GM18909 (cell line): ENCODE data around the gene COQ8A.
"Not testable (repeated sequence)": the region's sequence is repeated elsewhere in the genome, so short reads cannot be mapped to it uniquely, and the experiment has no call there.

Experiments used
- ATAC-seq: cut with Tn5 transposase; IDR thresholded peaks from one replicate; pipeline ENCODE4 v1.9.1; 2021; ENCODE audit warnings: mild to moderate bottlenecking; ENCODE audit not compliant: unreplicated experiment, poor library complexity

The COQ8A gene

DNA sequence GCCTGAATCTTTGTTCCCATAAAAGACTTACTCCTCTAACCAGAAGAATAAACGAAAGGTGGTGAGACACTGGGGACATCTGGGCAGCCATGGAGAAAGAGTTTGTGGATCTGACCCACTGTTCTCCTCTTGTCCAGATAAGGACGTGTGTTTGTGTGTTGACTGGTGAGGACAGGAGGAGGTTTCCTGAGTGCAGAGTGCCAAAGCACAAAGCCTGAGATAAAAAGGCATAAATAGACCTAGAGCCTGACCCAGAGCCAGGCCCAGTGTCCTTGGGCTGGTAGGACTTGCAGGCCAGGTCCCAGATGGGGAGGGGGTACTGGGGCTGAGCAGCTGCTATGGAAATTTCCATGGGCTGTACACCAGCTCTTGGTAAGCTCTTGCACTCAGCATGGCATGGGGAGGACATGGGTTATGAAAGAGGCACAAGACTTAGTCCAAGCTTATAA is 19.6 kb upstream of the COQ8A start:
- ATAC-seq, result no peak

DNA sequence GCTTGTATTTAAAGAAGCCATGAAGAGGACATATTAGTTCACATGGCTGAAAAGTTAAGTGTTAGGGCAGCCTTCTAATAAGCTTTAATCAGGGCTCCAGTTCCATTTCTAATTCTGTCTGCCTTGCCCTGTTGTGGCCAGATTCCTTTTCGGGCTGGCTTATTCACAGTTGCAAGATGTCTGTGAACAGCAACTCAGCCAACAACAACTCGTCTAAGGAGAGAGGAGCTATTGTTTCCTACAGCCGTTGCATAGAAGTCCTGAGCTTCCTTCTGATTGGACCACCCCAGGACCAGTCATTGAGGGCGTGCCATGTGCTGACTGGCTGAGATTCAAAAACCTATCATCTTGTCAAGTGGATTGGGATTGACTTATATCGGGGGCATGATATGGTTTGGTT is 18.6 kb upstream of the COQ8A start:
- no peak for ATAC-seq

DNA sequence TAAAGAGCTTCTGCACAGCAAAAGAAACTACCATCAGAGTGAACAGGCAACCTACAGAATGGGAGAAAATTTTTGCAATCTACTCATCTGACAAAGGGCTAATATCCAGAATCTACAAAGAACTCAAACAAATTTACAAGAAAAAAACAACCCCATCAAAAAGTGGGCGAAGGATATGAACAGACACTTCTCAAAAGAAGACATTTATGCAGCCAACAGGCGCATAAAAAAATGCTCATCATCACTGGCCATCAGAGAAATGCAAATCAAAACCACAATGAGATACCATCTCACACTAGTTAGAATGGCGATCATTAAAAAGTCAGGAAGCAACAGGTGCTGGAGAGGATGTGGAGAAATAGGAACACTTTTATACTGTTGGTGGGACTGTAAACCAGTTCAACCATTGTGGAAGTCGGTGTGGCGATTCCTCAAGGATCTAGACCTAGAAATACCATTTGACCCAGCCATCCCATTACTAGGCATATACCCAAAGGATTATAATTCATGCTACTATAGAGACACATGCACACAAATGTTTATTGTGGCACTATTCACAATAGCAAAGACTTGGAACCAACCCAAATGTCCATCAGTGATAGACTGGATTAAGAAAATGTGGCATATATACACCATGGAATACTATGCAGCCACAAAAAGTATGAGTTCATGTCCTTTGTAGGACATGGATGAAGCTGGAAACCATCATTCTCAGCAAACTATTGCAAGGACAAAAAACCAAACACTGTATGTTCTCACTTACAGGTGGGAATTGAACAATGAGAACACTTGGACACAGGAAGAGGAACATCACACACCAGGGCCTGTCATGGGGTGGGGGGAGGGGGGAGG is 10.6 kb upstream of the COQ8A start:
- ATAC-seq, result not testable (repeated sequence)

DNA sequence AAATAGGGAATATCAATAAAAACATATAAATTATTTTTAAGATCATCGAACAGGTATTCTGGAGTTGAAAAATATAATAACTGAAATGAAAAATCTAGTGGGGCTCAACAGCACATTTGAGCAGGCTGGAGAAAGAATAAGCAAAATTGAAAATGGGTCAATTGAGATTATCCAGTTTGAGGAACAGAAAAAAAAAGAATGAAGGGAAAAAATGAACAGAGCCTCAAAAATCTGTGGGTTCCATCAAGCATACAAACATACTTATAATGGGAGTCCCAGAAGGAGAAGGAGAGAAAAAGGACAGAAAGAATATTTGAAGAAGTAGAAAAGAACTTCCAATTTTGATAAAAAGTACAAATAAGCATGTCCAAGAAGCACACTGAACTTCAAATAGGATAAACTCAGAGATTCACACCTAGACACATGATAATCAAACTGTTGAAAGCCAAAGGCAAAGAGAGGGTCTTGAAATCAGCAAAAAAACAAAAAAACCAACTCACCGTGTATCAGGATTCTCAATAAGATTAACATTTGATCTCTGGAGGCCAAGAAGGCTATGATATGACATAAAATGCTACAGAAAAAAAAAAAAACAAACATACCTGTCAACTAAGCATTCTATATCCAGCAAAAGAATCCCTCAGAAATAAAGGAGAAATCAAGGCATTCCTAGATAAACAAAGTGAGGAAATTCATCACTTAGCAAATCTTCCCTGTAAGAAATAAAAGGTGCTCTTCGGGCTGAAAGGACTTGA is 5.4 kb upstream of the COQ8A start:
- no peak for ATAC-seq

DNA sequence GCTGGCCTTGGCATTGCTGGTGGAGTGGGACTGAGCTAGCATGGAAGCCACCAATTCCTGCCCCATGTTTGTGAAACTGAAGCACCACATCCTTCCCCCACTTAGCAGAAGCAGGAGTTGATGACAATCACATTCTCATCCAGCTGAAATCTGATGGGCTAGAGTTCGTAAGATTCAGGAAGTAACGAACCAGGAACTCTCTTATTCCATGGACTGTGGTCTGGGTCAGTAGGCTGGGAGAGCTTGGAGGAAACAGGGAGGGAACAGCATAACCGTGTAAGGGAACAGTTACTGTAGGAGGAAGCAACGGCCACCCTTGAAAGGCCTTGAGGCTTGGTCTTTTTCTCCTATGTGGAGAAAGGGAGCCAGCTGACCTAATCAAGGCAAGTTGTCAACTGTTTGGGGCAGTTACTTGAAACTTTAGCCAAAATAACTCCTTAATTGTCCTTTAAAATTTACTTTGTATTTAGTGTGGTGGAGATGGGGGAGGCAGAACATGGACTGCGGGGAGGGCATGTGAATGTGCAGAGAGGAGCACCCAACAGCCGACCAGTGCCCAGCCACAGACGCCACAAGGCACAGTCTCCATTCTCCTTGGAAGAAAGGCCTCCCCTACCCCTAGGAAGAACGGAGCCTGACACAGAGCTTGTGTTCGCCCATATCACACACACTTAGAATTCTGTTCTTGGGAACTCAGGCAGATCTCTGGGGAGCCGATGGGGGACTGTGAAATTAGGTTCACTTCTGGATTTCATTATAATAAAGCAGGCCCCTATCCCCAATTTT is 2.0 kb upstream of the COQ8A start:
- ATAC-seq, result no peak

DNA sequence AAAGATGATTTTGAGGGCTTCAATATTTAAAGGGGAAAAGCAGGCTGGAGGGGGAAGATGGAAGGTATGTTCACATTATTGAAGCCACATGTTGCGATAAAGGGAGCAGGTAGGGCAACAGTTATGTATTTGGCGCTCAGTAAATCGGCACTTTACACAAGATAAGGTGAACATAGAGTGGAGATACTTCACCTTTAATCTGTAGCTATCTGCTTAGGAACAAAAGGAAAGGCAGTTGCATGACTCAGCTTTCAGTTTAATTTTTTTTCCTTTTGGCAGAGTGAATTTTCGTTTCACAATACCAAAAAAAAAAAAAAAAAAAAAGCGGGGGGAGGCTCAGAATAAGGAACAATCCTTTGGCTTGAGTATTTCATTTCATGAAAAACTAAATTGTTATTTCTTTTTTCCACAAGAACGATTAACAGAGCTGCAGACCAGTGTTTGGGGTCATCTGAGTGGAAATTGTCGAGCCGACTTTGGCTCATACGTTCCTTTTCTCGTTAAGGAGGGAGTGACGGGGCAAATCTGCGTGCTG is 1.1 kb upstream of the COQ8A start:
- no peak for ATAC-seq

DNA sequence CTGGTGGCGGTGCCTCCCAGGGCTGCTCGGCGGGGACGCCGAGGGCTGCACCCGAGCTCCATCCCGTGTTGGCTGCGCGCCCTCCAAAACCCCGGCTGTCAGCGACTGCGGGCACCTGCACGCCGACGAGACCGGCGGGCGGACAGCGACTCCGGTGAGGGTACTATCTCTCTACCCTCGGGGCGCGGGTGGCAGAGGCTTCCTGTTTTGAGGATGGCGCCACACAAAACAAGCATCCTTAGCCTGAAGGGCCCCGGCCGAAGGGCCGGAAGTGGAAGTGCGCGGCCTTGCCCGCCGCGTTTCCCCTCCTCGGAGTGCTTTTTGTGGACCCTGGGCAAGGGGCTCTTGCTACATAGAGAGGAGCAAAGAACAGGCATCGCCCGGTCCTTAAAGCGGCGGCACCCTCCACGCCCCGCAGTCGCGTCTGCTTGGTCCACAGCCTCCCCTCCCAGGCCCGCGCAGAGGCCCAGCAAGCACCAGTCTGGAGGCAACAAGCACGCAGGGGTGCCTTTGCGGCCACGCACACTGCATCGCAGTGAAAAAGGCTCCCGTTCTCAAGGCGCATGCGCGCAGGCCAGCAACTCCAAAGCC is 561 bp upstream of the COQ8A start:
- peak; percentile 39 for ATAC-seq

DNA sequence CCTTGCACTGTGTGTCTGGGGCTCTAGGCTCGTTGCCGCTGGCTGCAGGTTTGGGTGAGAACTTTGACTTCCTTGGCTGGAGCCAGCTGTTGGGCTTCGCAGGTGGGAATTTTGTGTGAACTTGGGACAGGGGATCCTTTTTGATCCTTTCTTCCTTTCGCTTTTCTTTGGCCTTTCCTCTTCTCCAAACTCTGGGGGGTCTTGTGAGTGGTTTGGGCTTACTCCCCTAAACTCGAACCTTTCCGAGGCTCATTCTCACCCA is 643 bp downstream of the COQ8A start:
- no peak for ATAC-seq

DNA sequence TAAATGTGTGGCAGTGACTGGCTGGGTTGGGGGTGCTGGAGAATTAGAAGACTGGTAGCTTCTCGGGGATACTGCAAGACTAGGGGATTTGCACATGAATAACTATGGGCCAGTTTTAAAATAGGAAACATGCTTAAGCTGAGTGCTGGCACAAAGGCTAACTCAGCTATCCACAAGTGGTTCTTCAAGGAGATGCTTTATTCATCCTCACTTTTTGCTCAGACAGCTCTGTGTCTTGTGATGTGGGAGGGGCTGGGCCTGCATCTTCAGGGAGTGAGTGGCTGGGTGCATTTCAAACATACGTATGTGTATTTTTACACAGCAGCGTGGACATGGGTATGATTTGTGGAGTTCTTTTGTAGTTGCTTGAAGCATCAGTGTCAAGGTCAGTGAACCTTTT is 2.3 kb downstream of the COQ8A start:
- ATAC-seq, result no peak

DNA sequence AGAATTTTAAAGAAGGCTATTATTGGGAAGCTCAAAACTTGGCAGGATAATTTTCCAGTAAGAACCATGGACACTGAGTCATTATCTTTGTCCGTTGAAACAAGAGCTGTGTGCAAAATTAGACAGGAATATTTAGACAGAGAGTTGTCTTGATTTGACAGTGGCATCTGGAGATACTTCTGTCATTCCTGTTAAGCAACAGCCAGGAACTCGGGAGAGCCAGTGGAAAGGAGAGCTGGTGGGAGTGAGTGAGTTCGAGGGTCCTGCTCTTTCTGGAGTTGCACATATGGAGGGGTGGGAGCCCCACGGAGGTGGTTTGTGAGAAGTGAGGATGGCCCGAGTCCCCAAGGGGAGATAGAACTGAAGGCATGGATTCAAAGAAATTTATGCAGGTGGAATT is 3.1 kb downstream of the COQ8A start:
- ATAC-seq, result no peak

DNA sequence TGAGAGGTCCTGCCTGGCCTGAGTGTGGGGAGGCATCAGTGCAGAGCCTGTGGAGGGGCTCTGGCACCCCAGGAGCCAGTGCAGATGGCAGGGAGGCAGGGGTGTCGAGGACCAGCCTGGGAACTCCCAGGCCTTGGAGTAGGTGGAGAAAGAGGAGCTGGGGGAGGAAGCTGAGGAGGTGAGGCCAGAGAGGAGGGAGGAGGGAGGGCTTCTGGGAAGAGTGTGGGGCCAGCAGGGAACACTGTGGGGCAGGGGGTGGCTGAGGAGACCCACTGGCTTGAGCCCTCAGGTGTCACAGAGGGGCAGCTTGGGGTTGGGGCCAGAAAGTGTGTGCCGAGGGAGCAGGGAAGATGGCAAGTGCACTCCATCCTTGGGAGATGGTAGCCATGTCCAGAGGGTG is 3.8 kb downstream of the COQ8A start:
- ATAC-seq, result no peak

DNA sequence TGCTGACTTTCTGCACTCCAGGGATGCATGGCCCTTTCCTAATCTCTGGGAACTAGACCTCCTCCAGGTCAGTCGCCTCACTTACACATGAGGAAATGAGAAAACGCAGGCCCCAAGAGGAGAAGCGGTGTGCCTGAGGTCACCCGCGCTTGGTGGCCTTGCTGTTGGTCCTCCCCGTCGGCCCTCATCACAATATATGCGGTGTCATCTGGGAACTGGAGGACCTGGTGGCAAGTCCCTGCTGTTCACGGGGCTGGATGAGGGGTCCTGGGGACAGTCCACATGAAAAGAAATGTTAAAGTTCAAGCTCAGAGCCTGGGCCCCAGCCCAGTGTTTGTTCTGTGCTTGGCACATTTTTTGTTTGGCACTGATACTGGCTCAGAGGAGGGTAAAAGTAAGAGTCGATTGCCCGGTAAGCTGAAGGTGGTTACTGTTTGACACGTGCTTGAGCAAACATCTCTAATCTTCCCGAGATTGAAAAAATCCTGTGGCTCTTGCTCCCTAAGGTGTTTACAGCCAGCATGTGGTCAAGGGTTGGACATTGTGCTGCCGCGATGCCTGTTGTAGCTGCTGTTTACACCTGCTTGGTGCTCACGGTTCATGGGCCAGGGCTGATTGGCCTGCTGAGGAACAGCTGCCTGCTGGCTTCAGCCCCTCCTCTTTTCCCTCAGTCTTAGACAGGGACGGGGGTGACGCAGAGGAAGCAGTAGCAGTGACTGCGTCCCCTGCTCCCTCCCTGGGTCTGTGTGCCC is 5.2 kb downstream of the COQ8A start:
- ATAC-seq, result no peak

DNA sequence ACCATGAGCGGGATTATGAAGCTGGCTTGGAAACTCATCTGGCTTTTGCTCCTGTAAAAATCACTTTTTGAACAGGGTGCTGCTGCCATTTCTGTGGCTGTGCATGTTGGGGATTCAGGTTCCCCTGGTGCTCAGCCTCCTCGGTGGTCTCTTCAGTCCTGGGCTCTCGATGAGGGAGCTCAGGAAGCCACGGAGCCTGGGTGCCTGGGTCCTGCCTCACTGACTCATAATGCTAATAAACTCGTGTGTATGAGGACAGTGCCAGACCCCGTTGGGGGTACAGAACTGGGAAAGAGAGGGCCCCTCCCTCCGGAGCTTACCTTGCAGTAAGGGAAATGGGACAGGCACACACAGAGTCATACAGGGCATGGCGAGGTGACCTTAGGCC is 5.8 kb downstream of the COQ8A start:
- ATAC-seq, result no peak

DNA sequence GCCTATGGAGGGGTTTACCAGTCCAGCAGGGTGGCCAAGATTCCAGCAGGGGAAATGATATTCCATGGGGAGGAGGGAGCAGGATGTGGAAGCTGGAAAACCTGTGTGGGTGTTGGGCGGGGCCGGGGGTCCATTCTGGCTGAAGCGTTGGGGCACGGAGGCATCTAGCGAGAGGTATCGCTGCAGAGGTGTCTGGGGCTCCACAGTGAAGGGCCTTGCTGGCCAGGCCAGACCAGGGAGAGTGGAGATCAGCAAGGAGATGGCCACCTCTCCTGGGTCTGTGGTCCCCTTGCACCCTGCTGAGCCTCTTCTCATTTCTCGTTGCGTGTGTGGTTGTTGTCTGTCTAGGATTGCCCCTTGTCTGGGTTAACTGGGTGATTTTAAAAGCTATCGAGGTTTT is 6.2 kb downstream of the COQ8A start:
- ATAC-seq, result no peak

DNA sequence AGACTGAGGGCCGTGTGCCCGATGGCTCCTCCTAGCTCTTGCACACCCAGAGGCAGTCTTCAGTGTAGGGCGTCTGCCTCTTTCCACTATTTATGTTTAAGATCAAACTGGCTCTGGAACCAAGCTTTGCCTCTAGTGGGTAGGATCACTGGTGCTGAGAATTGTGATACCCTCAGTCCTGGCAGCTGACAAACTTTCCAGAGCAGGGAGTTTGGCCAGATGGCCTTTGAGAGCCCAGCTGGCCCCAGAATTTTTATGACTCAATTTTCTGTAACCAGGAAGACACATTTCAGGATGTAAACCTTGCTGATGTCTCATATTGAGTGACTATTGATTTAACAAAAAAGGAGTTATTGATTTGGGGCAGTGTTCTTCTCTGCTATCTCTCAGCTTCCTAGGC is 6.7 kb downstream of the COQ8A start:
- no peak for ATAC-seq

DNA sequence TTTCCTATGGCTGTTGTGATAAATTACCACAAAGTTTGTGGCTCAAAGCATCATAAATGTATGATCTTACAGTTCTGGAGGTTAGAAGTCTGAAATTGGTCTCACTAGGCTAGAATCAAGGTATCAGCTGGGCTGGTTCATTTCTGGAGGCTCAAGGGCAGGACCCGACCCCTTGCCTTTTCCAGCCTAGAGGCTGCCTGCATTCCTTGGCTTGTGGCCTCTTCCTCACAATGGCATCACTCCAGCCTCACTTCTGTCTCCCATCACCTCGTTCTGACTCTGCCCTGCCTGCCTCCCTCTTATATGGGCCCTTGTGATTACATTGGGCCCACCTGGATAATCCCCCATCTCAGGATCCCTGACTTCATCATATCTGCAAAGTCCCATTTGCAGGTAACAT is 8.0 kb downstream of the COQ8A start:
- no peak for ATAC-seq

DNA sequence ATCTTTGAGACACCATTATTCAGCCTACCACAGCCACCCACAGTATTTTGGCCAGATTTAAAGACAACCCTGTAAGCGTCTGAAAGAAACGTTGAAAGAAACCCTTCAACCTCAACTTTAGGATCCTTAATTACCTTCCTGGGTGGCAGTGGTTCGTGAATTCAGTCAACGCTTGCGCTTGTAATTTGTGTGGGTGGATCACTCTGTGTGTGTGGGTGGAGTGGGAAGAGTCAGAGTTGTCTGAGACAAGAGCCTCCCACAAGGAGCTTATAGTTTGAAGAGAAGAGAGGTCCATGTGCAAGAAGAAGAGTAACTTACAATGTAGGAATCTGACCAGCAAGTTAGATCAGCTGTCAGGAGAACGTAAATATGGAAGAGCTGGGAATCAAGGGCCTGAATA is 8.4 kb downstream of the COQ8A start:
- no peak for ATAC-seq

DNA sequence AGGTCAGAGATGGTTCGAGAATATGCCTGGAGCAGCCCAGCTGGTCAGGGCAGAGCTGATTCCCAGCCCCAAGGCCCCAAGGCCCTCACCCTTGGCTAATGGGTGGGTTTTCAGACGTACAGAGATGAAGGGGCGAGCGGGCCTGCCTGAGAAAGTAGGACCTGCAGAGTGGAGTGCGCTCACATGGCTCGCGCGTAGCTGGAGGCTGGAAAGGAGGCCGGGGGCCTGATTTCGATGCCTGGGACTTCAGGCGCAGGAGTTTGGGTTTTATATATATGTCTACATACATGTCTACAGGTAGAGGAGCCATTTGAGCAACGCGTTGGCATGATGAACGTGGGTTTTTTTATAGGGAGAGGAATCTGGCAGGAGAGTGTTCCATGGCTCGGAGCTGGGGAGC is 8.9 kb downstream of the COQ8A start:
- ATAC-seq, result no peak

DNA sequence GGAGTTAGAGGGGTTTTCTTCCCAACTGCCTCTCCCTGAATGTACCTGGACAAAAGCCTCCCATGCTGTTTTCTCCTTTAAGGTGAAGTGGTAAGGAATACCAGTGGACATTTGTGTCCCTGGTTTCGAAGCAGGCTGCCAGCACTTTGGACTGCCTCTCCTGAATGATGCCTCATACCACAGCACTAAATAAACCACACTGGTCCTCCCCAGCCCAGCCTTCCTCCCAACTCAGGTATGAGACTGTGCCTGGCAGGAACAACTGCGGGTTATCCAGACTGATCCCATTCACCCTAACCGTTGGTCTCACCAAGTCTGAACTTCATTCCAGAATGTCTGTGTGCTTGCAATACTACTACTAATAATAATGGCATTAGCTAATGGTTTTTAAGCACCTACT is 9.3 kb downstream of the COQ8A start:
- ATAC-seq, result no peak

DNA sequence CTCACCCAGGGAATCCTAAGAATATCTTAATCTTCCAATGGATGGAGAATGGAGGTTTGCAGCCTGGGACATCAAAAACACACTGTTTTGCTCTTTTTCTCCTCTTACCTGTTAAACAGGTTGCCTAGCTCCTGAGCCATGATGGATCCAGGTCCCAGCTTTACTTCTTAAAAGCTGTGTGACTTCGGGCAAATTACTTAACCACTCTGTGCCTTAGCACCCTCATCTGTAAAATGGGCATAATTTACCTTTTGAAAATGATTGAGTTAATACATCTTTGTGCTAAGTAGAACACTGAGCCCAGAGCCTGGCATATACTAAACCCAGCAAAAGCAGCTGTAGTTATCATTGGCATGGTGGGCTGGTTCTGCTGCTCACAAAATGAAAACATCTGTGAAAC is 10.2 kb downstream of the COQ8A start:
- ATAC-seq, result no peak
